NOMO-1 treated with dmso at 0.1 percent for 144 hours (cell line): ENCODE results near the gene ACTA2.

Experiments
- DNase-seq: peaks from one replicate; lab custom pipeline; 2025; ENCODE audit not compliant: unreplicated experiment; lab: John Stamatoyannopoulos, UW

Gene ACTA2

DNA sequence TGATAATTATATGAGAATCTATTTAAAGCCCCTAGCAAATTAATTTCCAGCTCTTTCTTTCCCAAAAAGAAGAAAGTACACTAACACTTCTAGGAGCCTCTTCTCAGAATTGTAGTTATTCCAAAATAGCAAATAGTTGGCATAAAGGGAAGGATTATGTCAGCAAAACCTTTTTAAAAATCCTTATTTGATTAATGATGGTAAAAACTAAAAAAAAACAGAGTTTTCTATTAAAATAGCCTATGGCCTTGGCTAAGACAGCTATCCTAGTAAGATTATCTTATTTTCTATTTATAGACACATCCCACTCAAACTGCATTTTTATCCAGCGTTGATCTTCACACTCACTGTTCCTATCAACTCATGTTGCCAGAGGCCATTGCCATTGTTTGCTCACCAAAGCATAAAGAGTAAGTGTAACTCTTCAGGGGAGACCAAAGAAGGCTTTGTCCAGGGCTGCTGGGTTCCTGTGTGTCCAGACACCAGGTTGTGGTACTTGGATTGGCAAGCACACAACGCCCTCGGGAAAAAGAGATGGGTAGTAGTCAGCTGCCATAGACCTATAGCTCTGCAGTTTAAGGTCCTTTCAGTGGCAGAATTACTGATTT lies 31.5 kb downstream of the ACTA2 start:
- DNase-seq, result no peak

DNA sequence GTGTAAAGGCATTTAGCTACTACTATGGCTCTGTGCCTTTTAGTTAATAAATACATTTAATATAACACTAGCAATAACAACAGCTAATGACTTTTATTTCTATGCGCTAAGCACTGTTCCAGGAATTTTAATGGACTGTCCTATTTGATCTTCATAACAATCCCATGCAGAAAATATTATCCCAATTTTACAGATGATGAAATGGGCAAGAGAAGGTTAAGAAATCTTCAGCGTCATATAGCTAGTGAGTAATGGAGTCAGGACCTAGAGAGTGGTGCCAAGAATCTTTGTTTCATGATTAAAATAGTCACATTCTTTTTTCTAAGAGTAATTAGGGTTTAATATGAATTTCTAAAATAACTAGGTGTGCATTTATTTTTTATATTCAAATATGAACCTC lies 32.4 kb downstream of the ACTA2 start:
- no peak for DNase-seq

DNA sequence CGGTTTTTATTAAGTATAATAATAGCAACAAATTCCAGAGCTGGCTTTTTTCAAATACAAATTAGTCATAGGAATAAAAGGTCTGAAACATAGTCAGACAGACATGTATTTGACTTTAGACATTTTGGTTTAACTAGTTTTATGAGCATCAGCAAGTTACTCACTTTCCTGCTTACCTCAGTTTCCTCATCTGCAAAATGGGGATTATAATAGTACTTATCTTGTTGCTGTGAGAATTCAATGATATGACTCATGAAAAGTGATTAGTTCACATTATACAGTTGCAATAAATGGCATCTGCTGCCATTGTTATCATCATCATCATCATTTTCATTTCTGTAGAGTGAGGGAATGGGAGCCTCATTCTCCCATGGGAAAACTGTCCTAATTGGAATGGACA lies 33.5 kb downstream of the ACTA2 start:
- DNase-seq, result no peak

DNA sequence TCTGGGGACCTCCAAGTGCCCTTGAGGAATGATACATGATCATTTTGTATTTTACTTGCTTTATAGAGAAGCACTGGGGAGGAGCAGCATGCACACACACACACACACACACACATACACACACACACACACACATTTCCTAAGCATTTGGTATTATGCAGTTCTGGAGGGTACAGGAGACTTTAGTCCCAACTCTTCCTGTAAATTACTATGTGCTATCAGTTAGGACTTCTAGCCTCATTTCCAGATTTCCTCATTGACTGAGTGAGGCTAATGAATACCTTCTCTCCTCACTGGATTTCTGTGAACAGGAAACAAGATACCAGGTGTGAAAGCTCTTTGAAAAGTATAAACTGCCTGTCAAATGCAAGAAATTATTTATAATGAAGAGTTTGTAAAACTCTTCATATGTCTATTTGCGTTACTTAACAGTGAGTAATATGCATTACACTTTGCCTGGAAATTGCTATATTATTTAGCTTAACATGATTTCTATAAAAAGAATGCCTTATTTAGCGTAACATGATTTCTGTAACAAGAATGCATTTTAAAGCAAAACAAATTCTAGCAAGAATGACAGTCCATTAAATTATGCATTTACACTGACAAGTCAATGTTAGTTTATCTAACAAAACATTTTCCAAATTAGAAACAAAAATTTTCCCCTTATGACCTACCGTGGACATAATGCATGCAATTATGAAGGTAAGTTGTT lies 34.2 kb downstream of the ACTA2 start:
- DNase-seq, result no peak

DNA sequence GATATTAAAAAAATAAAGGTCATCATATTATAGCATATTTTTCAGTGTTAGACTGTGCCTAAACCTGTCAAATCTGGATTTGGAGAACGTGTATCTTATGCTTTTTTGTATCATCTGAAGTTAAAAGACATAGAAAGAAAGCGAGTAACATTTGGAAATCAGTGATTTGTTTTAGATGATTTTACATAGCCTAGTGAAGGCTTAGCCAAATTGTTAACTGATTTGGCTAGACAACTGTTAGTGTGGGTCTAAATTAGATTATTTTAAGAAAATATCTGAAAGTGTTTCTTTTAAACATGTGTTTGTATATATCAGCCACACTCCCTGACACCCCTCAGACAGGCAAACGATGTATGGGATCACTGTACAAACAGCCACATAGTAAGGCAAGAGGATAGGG lies 35.6 kb downstream of the ACTA2 start:
- DNase-seq, result no peak

DNA sequence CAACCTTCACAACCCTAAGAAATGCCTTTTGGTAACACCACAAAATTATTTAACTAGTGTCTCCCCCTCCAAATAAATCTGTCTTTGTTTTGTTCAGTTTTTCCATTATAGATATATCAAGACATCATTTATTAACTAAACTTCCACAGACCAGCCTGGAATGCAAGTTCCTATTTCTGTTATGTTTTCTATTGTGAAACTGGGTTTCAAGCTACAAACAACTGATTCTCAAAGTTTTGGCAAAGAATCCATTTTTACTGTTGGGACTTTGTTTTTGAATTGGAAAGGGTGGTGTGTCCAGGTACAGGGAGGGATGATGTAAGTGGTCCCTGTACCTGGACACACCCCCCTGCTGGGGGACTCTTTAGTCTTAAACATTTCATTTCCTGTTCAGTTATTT lies 36.3 kb downstream of the ACTA2 start:
- DNase-seq, result no peak

DNA sequence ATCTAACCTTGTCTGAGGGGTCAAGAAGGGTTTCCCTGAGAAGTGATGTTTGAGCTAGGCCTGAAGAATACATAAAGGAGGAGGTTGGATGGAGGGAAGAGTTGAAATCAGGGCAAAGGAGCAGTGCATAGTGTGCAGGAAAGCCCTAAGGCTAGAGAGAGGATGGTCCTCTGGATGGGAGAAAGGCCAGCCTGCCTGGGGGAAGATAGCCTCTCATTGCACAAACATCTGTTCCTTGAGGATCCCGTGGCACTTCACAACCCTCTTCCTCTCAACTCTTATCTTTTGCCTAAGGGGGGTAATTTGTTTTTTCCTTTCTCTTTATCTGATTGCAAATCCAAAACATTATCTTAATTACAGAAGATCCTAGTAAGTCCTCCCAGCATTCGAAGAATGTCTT lies 36.8 kb downstream of the ACTA2 start:
- DNase-seq, result no peak

DNA sequence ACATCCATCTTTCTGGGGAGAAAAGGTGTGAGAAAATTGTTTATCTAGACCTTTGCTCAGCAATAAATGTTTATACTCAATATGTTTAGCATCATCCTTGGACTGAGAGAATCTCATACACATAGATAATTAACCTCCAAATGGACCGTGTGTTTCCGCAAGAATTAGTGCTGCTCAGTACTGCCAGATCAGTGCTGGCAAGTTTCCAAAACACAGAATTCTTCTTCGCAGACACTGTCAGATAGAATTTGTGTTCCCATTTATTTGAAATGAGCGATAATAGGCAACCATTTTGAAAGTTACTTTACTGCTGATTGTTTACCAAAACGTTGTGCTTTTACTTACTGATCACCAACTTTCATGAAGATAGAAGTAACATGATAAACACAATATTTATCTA lies 38.8 kb downstream of the ACTA2 start:
- DNase-seq, result no peak

DNA sequence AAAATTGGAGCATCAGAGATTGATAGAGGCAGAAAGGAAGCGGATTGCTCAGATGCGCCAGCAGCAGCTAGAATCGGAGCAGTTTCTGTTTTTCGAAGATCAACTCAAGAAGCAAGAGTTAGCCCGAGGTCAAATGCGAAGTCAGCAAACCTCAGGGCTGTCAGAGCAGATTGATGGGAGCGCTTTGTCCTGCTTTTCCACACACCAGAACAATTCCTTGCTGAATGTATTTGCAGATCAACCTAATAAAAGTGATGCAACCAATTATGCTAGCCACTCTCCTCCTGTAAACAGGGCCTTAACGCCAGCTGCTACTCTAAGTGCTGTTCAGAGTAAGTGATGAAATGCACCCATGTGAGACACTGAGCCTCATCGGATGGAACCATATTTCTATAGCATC lies 39.4 kb downstream of the ACTA2 start:
- DNase-seq, result no peak

DNA sequence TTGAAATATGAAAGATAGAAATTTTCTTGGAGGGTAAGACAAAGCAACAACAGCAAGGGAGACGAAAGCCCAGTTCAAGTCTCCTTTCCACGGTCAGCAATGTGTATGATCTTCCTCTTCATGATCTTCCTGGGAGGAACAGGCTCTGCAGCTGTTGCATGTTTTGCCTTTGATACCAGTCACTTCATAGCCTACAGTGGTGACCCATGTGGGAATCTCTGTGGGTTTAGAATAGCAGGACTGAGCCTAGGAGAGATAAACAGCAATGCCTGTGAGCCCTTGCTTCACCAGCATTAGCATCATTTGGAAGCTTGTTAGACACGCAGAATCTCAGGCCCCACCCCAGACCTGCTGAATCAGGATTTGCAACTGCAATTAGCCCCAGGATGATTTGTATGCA lies 40.7 kb downstream of the ACTA2 start:
- no peak for DNase-seq

DNA sequence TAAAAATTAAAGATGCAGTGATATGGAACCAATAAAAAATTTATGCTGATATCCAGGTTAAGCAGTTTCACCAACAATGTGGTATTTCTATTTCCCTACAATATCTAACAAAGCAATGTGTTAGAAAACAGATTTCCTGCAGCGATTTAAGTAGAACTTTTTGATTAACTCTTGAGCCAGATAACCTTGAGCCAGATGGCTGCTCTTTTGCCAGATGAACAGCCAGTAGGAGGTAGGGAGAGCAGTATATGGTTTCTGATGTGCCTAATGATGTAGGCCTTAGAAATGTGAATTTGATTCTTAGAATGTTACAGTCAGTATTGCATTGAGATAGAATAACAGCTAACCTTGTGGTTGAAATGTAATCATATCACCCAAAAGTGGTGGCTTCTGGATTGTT lies 41.5 kb downstream of the ACTA2 start:
- no peak for DNase-seq

DNA sequence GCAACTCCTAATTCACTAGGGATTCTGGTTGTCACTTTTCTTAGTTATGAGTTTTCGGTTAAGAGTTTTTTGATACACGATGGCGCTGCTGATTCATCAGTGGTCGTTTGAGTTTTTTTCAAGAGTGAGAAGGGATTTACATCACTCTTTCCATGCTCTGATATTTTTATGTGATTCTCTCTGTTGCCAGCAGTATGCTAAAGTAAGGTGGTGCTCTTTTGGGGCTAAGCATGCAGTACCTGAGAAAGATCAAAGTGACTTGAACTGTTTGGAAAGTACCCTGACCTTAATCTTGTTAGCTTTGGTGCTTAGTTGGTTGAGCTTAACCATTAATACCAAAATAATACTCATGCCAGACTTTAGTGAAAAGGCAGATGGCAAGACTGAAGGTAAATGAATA lies 44.4 kb downstream of the ACTA2 start:
- DNase-seq, result no peak

DNA sequence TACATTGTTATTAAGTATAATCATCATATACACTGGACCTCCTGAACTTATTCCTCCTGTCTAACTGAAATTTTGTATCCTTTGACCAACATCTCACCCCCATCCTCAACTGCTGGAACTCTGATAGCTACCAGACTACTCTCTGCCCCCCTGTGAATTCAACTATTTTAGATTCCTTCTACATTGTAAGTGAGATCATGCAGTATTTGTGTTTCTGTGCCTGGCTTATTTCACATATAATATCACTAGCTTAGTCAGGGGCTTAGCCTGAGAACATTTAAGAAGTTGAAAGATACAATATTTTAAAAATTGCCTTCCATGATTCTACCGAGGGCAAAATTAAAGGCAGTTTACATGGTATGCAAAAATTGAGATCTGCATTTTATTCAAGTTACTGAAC lies 45.7 kb downstream of the ACTA2 start:
- DNase-seq, result no peak

DNA sequence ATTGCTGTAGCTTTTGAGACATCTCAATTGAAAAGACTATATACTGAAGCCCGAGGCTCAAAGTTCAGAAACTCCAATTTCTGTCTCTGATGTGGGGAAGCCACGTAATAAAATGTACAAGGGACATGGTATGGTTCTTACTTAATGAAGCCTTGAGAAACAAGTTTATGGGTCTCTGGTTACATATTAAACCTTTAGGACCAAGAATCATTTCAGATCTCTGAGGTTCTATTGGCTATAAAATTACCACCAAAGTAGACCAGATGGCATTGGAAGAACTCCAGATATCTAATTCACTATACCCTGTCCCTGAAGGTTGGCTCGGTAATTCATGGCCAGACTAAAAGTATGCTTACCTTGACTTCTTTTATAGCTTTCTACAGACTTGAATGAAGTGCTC lies 48.9 kb downstream of the ACTA2 start:
- DNase-seq, result no peak

DNA sequence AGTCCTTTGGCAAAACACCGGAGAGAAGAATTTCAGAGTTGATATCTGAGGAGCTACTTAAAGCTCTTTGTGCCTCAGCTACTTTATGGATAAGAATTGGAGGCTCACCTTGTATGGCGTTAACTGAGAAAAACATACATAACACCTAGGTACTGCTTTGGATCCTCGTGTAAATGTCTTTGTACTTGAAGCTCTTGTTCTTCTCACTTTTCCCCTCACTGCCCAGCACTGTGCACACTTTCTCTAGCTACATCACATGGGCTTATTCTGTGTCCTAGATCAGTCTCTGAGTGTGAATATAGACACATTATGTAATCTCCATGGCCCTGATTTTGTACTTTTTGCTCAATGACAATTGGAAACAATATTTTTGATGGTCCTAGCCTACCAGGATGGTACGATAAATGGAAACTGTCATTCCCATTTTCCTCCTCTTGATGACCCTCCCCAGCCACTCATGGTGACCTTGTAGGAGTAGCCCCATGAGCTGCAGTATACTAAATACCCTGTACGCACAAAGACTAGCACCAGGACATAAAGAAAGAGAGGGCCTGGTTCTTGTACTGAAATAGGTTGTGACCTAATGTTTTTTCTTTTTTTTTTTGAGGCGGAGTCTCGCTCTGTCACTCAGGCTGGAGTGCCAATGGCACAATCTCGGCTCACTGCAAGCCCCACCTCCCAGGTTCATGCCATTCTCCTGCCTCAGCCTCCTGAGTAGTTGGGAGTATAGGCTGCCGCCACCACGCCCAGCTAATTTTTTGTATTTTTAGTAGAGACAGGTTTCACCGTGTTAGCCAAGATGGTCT lies 50.4 kb downstream of the ACTA2 start:
- DNase-seq, result no peak

DNA sequence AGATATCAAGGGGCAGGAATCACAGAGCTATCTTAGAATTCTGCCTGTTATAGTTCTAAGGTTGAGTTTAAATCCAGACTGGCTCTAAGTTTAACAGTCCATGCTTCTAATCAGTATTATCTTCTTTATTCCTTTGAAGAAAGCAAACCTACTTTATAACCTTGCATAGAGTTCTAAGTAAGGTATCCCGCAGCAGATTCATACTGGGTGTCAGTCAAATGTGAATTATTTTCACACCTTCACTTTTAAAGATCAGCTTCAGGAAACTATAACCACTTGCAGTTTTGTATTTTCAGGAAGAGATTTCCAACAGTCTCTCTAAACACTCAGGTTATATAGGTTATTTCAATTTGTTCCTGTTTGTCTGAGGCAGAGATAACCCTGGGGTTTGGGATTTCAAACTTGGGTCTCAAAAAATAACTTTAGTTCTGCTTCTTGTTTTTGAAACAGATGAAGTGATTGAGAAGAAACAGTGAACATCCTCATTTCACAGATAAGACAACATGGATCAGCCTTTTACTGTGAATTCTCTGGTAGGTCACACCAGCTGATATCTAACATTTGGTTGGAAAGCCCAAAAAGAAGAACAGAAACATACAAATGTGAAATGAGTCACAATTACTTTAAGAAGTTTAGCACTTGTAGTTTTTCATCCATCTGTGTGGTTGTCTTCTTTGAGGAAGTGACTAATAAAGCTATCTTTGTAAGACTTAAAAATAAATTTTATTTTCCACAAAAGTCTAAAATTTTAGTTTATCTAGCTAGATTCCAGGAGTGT lies 51.2 kb downstream of the ACTA2 start:
- DNase-seq, result peak; percentile 49

DNA sequence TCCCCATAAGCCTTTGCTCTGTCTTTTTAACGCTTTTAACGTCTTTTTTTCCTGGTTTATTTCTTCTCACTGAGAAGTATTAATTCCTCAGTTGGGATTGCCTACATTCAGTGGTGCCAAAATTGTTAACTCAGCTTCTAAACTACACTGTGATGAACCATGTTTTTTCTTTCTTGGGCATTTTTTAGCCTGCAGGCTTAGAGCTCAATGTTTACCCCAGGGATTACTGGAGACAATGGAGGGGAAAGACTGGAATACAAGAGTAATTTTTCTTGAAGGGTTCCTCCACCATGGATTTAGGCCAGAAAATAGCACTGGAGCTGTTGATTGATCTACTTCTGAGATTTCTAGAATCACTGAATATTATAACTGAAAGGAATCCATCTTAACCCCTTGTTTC lies 52.7 kb downstream of the ACTA2 start:
- no peak for DNase-seq

DNA sequence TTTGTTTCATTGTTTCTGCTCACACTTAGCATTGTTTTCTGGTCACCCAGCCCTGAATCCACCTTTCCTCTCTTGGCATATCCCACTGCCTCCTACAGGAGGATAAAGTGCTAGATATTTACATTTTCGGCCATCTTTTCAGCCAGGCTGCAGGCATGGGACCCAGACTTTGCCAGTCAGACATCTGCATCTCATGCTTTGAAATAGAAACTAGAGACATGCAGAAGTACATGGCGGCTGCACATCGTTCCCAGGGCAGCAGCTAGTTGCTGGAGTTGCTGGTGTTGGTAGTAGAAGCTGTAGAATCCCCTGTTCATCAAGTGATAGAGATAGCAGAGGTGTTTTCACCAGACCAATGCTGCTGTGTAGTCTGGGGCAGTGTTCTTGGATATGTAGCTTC lies 53.8 kb downstream of the ACTA2 start:
- no peak for DNase-seq

DNA sequence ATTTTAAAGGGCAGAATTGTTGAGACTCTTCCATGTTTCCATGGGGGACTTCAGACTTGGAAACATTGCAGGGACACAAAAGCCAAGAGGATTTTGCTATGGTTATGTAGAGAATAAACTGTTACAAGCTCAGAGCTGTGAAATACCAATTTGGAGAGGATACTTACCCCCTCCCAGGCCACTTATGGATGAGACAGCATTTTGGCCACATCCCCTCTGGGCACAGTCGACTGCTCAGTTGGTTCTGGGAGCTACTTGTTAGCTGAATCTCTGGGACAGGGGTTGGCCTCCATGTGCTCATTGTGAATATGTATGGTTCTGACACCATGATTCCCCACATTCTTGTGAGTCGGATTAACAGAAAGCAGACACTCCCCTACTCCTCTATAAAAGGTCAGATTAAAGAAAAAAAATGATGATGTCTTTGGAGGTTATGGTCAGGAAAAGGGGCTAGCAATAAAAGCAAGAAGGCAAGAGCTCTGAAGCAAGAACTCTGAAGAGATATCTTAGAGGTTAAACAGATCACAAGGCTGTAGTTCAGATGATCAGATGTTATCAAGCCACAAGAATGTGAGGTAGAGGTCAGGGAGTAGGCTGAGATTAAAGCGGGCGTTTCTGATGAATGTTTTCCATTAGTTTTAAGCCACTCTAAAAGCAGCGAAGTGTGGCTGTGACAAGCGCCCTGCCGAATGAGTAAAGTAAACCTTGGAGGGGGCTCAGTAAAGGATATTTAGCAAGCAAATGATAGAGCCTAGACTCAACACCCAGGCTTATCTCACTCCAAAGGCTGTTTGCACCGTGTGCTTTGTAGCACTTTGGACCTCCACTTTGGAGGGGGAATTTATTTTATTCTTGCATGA lies 55.3 kb downstream of the ACTA2 start:
- no peak for DNase-seq

DNA sequence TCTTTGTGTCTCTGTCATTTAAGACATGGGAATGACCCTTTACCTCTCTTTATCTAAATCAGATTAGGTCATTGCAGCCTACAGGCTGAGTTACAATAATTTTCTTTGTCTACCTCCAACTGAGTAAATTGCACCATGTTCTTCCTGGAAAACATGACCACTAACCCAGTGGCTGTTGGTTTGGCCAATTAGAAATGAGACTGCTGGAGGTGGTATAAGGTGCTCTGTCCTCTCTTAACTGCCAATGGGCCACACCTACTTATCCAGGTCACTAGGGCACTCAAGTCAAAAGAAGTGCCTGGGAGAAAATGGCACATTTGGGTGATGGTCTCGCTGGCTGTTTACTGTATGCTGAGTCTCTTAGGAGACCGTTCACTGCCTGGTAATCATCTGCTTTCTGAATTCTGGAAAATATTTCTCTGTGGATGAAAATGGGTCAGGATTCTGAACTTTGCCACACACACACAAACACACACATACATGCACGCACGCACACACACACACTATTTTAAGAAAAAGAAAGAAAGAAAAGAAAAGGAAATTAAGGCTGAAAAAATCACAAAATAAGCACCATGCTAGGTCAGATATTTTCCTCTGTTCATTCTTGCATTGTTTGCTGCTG lies 56.1 kb downstream of the ACTA2 start:
- no peak for DNase-seq
